ENCODE measurements around the gene ELMO1. TPM values are rescaled to one million over a fixed set of nuclear protein-coding genes. Genes with fewer than 3 reads are reported as not detected.

The ELMO1 gene
- total and polyA plus RNA-seq, 10 of the 15 experiments (the other 5 are each of a cell fraction or from before 2014, with no cell fraction given) = 22.6 to 85.9 (median 56.6) TPM

GRCh38 chr7:37193775-37194135 is 254.9 kb downstream of the ELMO1 start:
- Histone ChIP-seq H2AFZ (ENCODE audit: control insufficient read depth, low read depth, low read length) (no peak overlapping the region), H3K4me2 (ENCODE audit: control insufficient read depth, insufficient read depth) (no peak overlapping the region), H3K36me3 (ENCODE audit: control insufficient read depth in 2 of 2, insufficient read depth in 2 of 2, low read length in 1 of 2) (peaks cover 0 to 9% of the 10 kb centered on the region in 2 experiments; a peak in 2 of 4 replicates), H3K4me3 (no peak overlapping the region), H3K9ac (ENCODE audit: control insufficient read depth, insufficient read depth, low read length) (no peak overlapping the region), H3K4me1 (ENCODE audit: control insufficient read depth, insufficient read depth, low read length) (no peaks in the 10 kb centered on the region), H4K20me1 (ENCODE audit: control insufficient read depth, insufficient read depth) (no peaks in the 10 kb centered on the region), H3K27ac (ENCODE audit: control insufficient read depth, insufficient read depth) (no peak overlapping the region), H3K9me3 (replicated peaks; ENCODE audit: control insufficient read depth, insufficient read depth, low read length) (no peaks in the 10 kb centered on the region), H3K79me2 (ENCODE audit: control insufficient read depth, insufficient read depth, low read length) (no peaks in the 10 kb centered on the region), H3K27me3 (replicated peaks in 1 of 2; ENCODE audit: control insufficient read depth in 2 of 2, insufficient read depth in 2 of 2, low read length in 1 of 2) (no peaks in the 10 kb centered on the region)
- BruUV-seq (replicated peaks) = no TSS peak
- ChIA-PET POLR2A (no interaction called here), RAD21 (ENCODE audit: unreplicated experiment) (interaction anchor here (1.4 kb wide), 1 partner anchor 12 kb away, joined by 3 read pairs; no protein-coding TSS in a partner anchor), SMC1A (ENCODE audit: uncharacterized antibody, unreplicated experiment) (interaction anchor here (0.6 to 1.7 kb wide), 4 partner anchors 12 to 1146 kb away, joined by 3 to 4 read pairs (median 3); no protein-coding TSS in a partner anchor), CTCF (interaction anchor here (0.6 to 3.7 kb wide), 4 partner anchors 11 to 457 kb away, joined by 3 to 27 read pairs (median 6); no protein-coding TSS in a partner anchor)
- in situ Hi-C loops (cut with MboI) = loop anchor here (10.0 kb wide), 1 partner anchor 519 kb away; no protein-coding TSS in a partner anchor
- no peak for DNase-seq (ENCODE audit: low read depth, low spot score)
- no peak for ATAC-seq
- no peak for FAIRE-seq
- intact Hi-C loops (cut with micrococcal nuclease; ENCODE audit: unreplicated experiment) = no loop called here
- TF ChIP-seq CREB1 (IDR thresholded peaks at IDR 0.05; ENCODE audit: low read depth) (no peak), TCF12 (IDR thresholded peaks at IDR 0.05; ENCODE audit: low read depth, low read length) (no peak), KAT2A (conservative IDR thresholded peaks at IDR 0.05; ENCODE audit: control insufficient read depth, low read depth, low read length) (no peak)
- 100% methylated on average over 2 of the region's 2 CpGs for WGBS (ENCODE audit: insufficient coverage, insufficient replicate concordance, low lambda C conversion rate, missing lambda C conversion rate)

GRCh38 chr7:37193087-37193774 is 255.4 kb downstream of the ELMO1 start:
- Histone ChIP-seq H3K9ac (ENCODE audit: control insufficient read depth, insufficient read depth, low read length) (no peak overlapping the region), H4K20me1 (ENCODE audit: control insufficient read depth, insufficient read depth) (no peaks in the 10 kb centered on the region), H3K4me1 (ENCODE audit: control insufficient read depth, insufficient read depth, low read length) (no peaks in the 10 kb centered on the region), H3K9me3 (replicated peaks; ENCODE audit: control insufficient read depth, insufficient read depth, low read length) (no peaks in the 10 kb centered on the region), H3K79me2 (ENCODE audit: control insufficient read depth, insufficient read depth, low read length) (no peaks in the 10 kb centered on the region), H3K36me3 (ENCODE audit: control insufficient read depth in 2 of 2, insufficient read depth in 2 of 2, low read length in 1 of 2) (peaks cover 0 to 9% of the 10 kb centered on the region in 2 experiments; a peak in 2 of 4 replicates), H3K27ac (ENCODE audit: control insufficient read depth, insufficient read depth) (no peak overlapping the region), H3K27me3 (replicated peaks in 1 of 2; ENCODE audit: control insufficient read depth in 2 of 2, insufficient read depth in 2 of 2, low read length in 1 of 2) (no peaks in the 10 kb centered on the region), H3K4me2 (ENCODE audit: control insufficient read depth, insufficient read depth) (no peak overlapping the region), H3K4me3 (no peak overlapping the region), H2AFZ (ENCODE audit: control insufficient read depth, low read depth, low read length) (no peak overlapping the region)
- BruUV-seq (replicated peaks) = no TSS peak
- intact Hi-C loops (cut with micrococcal nuclease; ENCODE audit: unreplicated experiment) (no loop called here), in situ Hi-C loops (cut with MboI) (loop anchor here (10.0 kb wide), 1 partner anchor 518 kb away; no protein-coding TSS in a partner anchor)
- DNase-seq (ENCODE audit: low read depth, low spot score) (no peak), FAIRE-seq (no peak), ATAC-seq (no peak)
- ChIA-PET POLR2A (no interaction called here), RAD21 (ENCODE audit: unreplicated experiment) (interaction anchor here (1.4 kb wide), 1 partner anchor 12 kb away, joined by 3 read pairs; no protein-coding TSS in a partner anchor), CTCF (interaction anchor here (1.0 to 3.7 kb wide), 2 partner anchors 11 to 456 kb away, joined by 3 to 27 read pairs; no protein-coding TSS in a partner anchor), SMC1A (ENCODE audit: uncharacterized antibody, unreplicated experiment) (interaction anchor here (1.0 to 1.3 kb wide), 2 partner anchors 12 to 92 kb away, joined by 3 read pairs; no protein-coding TSS in a partner anchor)
- WGBS (ENCODE audit: insufficient coverage, insufficient replicate concordance, low lambda C conversion rate, missing lambda C conversion rate) = 98% methylated on average over 16 of the region's 16 CpGs
- TF ChIP-seq SMC3 (IDR thresholded peaks at IDR 0.05; ENCODE audit: borderline replicate concordance, low read length) (no peak), WRNIP1 (IDR thresholded peaks at IDR 0.05; ENCODE audit: borderline replicate concordance, low read depth, low read length) (no peak), KDM1A (IDR thresholded peaks at IDR 0.05; ENCODE audit: borderline replicate concordance) (no peak), POU2F2 (IDR thresholded peaks at IDR 0.05; ENCODE audit: borderline replicate concordance, low read depth, low read length) (no peak), CREM (IDR thresholded peaks at IDR 0.05; ENCODE audit: low read depth) (no peak), ZBTB4 (CRISPR knock-in tag; IDR thresholded peaks at IDR 0.05) (no peak)

Measured in GM12878 (cell line).